ENCODE measurements around the gene XRRA1.
"Not testable (repeated sequence)": the region's sequence is repeated elsewhere in the genome, so short reads cannot be mapped to it uniquely, and the experiment has no call there.

XRRA1 gene

GRCh38 chr11:74948898-74949752 lies at the start of gene XRRA1, which contains the start of gene SPCS2:
TSS of gene XRRA1 (minus strand) at chr11:74949091. CDS start at chr11:74940878, 8,213 bp downstream.
TSS of gene SPCS2 (plus strand) at chr11:74949266. CDS start at chr11:74949286, 20 bp downstream.
- peak; percentile 100 for ATAC-seq

GRCh38 chr11:74992852-74993251 lies 44.0 kb upstream of the XRRA1 start:
- ATAC-seq = no peak

More at GRCh38 chr11:74948898-74949752, at the start of gene XRRA1, which contains the start of gene SPCS2:
- DNase-seq = peak; percentile 97

GRCh38 chr11:74990941-74991340 lies 42.0 kb upstream of the XRRA1 start:
- DNase-seq (no peak), ATAC-seq (no peak)

More at GRCh38 chr11:74992852-74993251, 44.0 kb upstream of the XRRA1 start:
- no peak for DNase-seq

GRCh38 chr11:74990150-74990549 lies 41.3 kb upstream of the XRRA1 start:
- DNase-seq, ATAC-seq: not testable (repeated sequence)

- DNase-seq (peak; percentile 5), ATAC-seq (no peak)
Measured at GRCh38 chr11:74989260-74989638, 40.4 kb upstream of the XRRA1 start.

- ATAC-seq = peak; percentile 98
- DNase-seq = peak; percentile 87
Measured at GRCh38 chr11:74988541-74989259, 39.8 kb upstream of the XRRA1 start, which contains the start of gene NEU3. TSS of gene NEU3 (plus strand) at chr11:74988933. CDS start at chr11:74989061, 128 bp downstream.

GRCh38 chr11:74984730-74985129 lies 35.8 kb upstream of the XRRA1 start:
- ATAC-seq (no peak), DNase-seq (no peak)

- no peak for DNase-seq
- ATAC-seq = no peak
Measured at GRCh38 chr11:74984070-74984469, 35.2 kb upstream of the XRRA1 start.

GRCh38 chr11:74981888-74982287 lies 33.0 kb upstream of the XRRA1 start:
- DNase-seq (no peak), ATAC-seq (no peak)

- DNase-seq (no peak), ATAC-seq (no peak)
Measured at GRCh38 chr11:74980634-74981033, 31.7 kb upstream of the XRRA1 start.

- DNase-seq = no peak
- no peak for ATAC-seq
Measured at GRCh38 chr11:74978041-74978440, 29.1 kb upstream of the XRRA1 start.

GRCh38 chr11:74971424-74971823 lies 22.5 kb upstream of the XRRA1 start:
- ATAC-seq (no peak), DNase-seq (no peak)

- DNase-seq = no peak
- no peak for ATAC-seq
Measured at GRCh38 chr11:74970852-74971395, 22.0 kb upstream of the XRRA1 start.

- no peak for ATAC-seq
- DNase-seq = no peak
Measured at GRCh38 chr11:74966651-74967050, 17.8 kb upstream of the XRRA1 start.

GRCh38 chr11:74960128-74960527 lies 11.2 kb upstream of the XRRA1 start:
- ATAC-seq, DNase-seq: not testable (repeated sequence)

GRCh38 chr11:74957937-74958629 lies 9.2 kb upstream of the XRRA1 start:
- DNase-seq = no peak
- ATAC-seq = no peak

- ATAC-seq (no peak), DNase-seq (no peak)
Measured at GRCh38 chr11:74956397-74957015, 7.6 kb upstream of the XRRA1 start.

GRCh38 chr11:74954199-74954598 lies 5.3 kb upstream of the XRRA1 start:
- DNase-seq = no peak
- ATAC-seq = no peak

GRCh38 chr11:74953451-74953850 lies 4.6 kb upstream of the XRRA1 start:
- DNase-seq (no peak), ATAC-seq (no peak)

- ATAC-seq (no peak), DNase-seq (no peak)
Measured at GRCh38 chr11:74952752-74953151, 3.9 kb upstream of the XRRA1 start.

GRCh38 chr11:74951226-74951625 lies 2.3 kb upstream of the XRRA1 start:
- ATAC-seq = no peak
- DNase-seq = no peak
